Measurements from ENCODE around the gene TFF2. TPM values are rescaled to one million over a fixed set of nuclear protein-coding genes. Genes with fewer than 3 reads are reported as not detected.
A peak's percentile ranks its signal among the peaks of the same experiment; 100 is the strongest.

TFF2 gene
- total RNA-seq, 2 experiments from 2014 or later: not detected

GRCh38 chr21:42313501-42313969 lies 37.3 kb downstream of the TFF2 start:
- H3K4me1 Mint-ChIP-seq: peaks cover 3% of the 10 kb centered on the region
- POLR2A ChIA-PET: no interaction called here
- ATAC-seq (ENCODE audit: low read depth) (no peak), DNase-seq (no peak)
- H3K9me3 Mint-ChIP-seq: no peaks in the 10 kb centered on the region
- H3K36me3 Mint-ChIP-seq: no peaks in the 10 kb centered on the region
- H3K27me3 Mint-ChIP-seq: no peaks in the 10 kb centered on the region
- no peak overlapping the region for H3K4me3 Mint-ChIP-seq
- H3K27ac Mint-ChIP-seq: no peak overlapping the region

- H3K27ac Mint-ChIP-seq: no peak overlapping the region
- DNase-seq (no peak), ATAC-seq (ENCODE audit: low read depth) (no peak)
- H3K36me3 Mint-ChIP-seq: no peaks in the 10 kb centered on the region
- no peaks in the 10 kb centered on the region for H3K27me3 Mint-ChIP-seq
- H3K9me3 Mint-ChIP-seq: no peaks in the 10 kb centered on the region
- POLR2A ChIA-PET: no interaction called here
- H3K4me3 Mint-ChIP-seq: no peak overlapping the region
- H3K4me1 Mint-ChIP-seq: peaks cover 3% of the 10 kb centered on the region
Observed at GRCh38 chr21:42312626-42313104, 38.1 kb downstream of the TFF2 start.

GRCh38 chr21:42311816-42312625 lies 38.8 kb downstream of the TFF2 start:
- no peak overlapping the region for H3K27ac Mint-ChIP-seq
- no peak for DNase-seq

GRCh38 chr21:42311160-42311559 lies 39.6 kb downstream of the TFF2 start:
- POLR2A ChIA-PET: interaction anchor here (0.6 to 1.0 kb wide), 2 partner anchors 42 to 570 kb away, joined by 3 to 5 read pairs; no protein-coding TSS in a partner anchor
- Mint-ChIP-seq H3K9me3 (no peaks in the 10 kb centered on the region), H3K27me3 (peaks cover 6% of the 10 kb centered on the region), H3K4me1 (peaks cover 9% of the 10 kb centered on the region), H3K27ac (no peak overlapping the region), H3K4me3 (no peak overlapping the region), H3K36me3 (no peaks in the 10 kb centered on the region)
- DNase-seq: no peak
- ATAC-seq (ENCODE audit: low read depth): no peak

More at GRCh38 chr21:42311816-42312625, 38.8 kb downstream of the TFF2 start:
- no peak for ATAC-seq (ENCODE audit: low read depth)
- no peaks in the 10 kb centered on the region for H3K36me3 Mint-ChIP-seq
- no peaks in the 10 kb centered on the region for H3K9me3 Mint-ChIP-seq
- peaks cover under 1% of the 10 kb centered on the region for H3K27me3 Mint-ChIP-seq
- H3K4me1 Mint-ChIP-seq: peaks cover 4% of the 10 kb centered on the region
- no peak overlapping the region for H3K4me3 Mint-ChIP-seq
- POLR2A ChIA-PET: no interaction called here

GRCh38 chr21:42310411-42311001 lies 40.3 kb downstream of the TFF2 start:
- Mint-ChIP-seq H3K36me3 (no peaks in the 10 kb centered on the region), H3K27ac (no peak overlapping the region), H3K27me3 (peaks cover 6% of the 10 kb centered on the region), H3K4me3 (no peak overlapping the region), H3K4me1 (peaks cover 9% of the 10 kb centered on the region), H3K9me3 (no peaks in the 10 kb centered on the region)
- ATAC-seq (ENCODE audit: low read depth) (no peak), DNase-seq (no peak)
- POLR2A ChIA-PET: interaction anchor here (1.0 to 1.3 kb wide), 2 partner anchors 41 to 165 kb away, joined by 3 read pairs; no protein-coding TSS in a partner anchor

- Mint-ChIP-seq H3K36me3 (no peaks in the 10 kb centered on the region), H3K4me3 (no peak overlapping the region), H3K4me1 (peaks cover 12% of the 10 kb centered on the region), H3K27ac (no peak overlapping the region), H3K27me3 (peaks cover 6% of the 10 kb centered on the region), H3K9me3 (no peaks in the 10 kb centered on the region)
- peak; percentile 82 for DNase-seq
- ATAC-seq (ENCODE audit: low read depth): peak; percentile 65
- POLR2A ChIA-PET: interaction anchor here (0.7 to 1.3 kb wide), 2 partner anchors 123 to 164 kb away, joined by 3 read pairs; no protein-coding TSS in a partner anchor
Observed at GRCh38 chr21:42309753-42310213, 41.0 kb downstream of the TFF2 start.

GRCh38 chr21:42308914-42309752 lies 41.7 kb downstream of the TFF2 start:
- Mint-ChIP-seq H3K27ac (no peak overlapping the region), H3K4me1 (peaks cover 12% of the 10 kb centered on the region)
- POLR2A ChIA-PET: interaction anchor here (0.7 to 1.3 kb wide), 2 partner anchors 123 to 164 kb away, joined by 3 read pairs; no protein-coding TSS in a partner anchor

GRCh38 chr21:42308161-42308913 lies 42.5 kb downstream of the TFF2 start:
- Mint-ChIP-seq H3K4me3 (no peak overlapping the region), H3K4me1 (peaks cover 12% of the 10 kb centered on the region), H3K36me3 (no peaks in the 10 kb centered on the region), H3K9me3 (no peaks in the 10 kb centered on the region), H3K27me3 (peaks cover 6% of the 10 kb centered on the region), H3K27ac (no peak overlapping the region)
- no peak for ATAC-seq (ENCODE audit: low read depth)
- POLR2A ChIA-PET: no interaction called here
- no peak for DNase-seq

More at GRCh38 chr21:42308914-42309752, 41.7 kb downstream of the TFF2 start:
- ATAC-seq (ENCODE audit: low read depth): no peak
- Mint-ChIP-seq H3K4me3 (no peak overlapping the region), H3K36me3 (no peaks in the 10 kb centered on the region), H3K27me3 (peaks cover 6% of the 10 kb centered on the region), H3K9me3 (no peaks in the 10 kb centered on the region)
- no peak for DNase-seq

- ATAC-seq (ENCODE audit: low read depth) (no peak), DNase-seq (no peak)
- Mint-ChIP-seq H3K4me3 (no peak overlapping the region), H3K36me3 (no peaks in the 10 kb centered on the region), H3K27ac (no peak overlapping the region), H3K27me3 (peaks cover 6% of the 10 kb centered on the region), H3K9me3 (no peaks in the 10 kb centered on the region), H3K4me1 (peaks cover 12% of the 10 kb centered on the region)
- POLR2A ChIA-PET: no interaction called here
Observed at GRCh38 chr21:42307106-42307505, 43.7 kb downstream of the TFF2 start.

- peaks cover 6% of the 10 kb centered on the region for H3K27me3 Mint-ChIP-seq
- no peak overlapping the region for H3K27ac Mint-ChIP-seq
- H3K36me3 Mint-ChIP-seq: no peaks in the 10 kb centered on the region
- no peak for DNase-seq
- H3K4me1 Mint-ChIP-seq: peaks cover 12% of the 10 kb centered on the region
- POLR2A ChIA-PET: no interaction called here
- no peak overlapping the region for H3K4me3 Mint-ChIP-seq
- no peaks in the 10 kb centered on the region for H3K9me3 Mint-ChIP-seq
- ATAC-seq (ENCODE audit: low read depth): no peak
Observed at GRCh38 chr21:42306366-42307035, 44.3 kb downstream of the TFF2 start.

- no peaks in the 10 kb centered on the region for H3K9me3 Mint-ChIP-seq
- POLR2A ChIA-PET: no interaction called here
- no peak overlapping the region for H3K27ac Mint-ChIP-seq
- peaks cover 12% of the 10 kb centered on the region for H3K4me1 Mint-ChIP-seq
- peaks cover 6% of the 10 kb centered on the region for H3K27me3 Mint-ChIP-seq
- ATAC-seq (ENCODE audit: low read depth) (no peak), DNase-seq (no peak)
- no peaks in the 10 kb centered on the region for H3K36me3 Mint-ChIP-seq
- no peak overlapping the region for H3K4me3 Mint-ChIP-seq
Observed at GRCh38 chr21:42305707-42306147, 45.1 kb downstream of the TFF2 start.

Measured in activated naive CD8-positive, alpha-beta T cell treated with anti-CD3 and anti-CD28 coated beads, Interleukin-2, amount 10 ng/mL, durations not matched to agents 7 days and 5 days (primary cell).